RWPE1 (cell line): ENCODE data around the gene TEX14.

ENCODE experiments used
- CTCF ChIA-PET: fragments of 350-600 bp; sonication (Branson Sonifier 250); formaldehyde crosslinking; extraction: SDS; loops from one replicate; lab custom pipeline; 2021; lab: Yijun Ruan, JAX
- POLR2A ChIA-PET: fragments of 400-600 bp; formaldehyde crosslinking; extraction: SDS; loops from one replicate; lab custom pipeline; 2020; ENCODE audit warnings: antibody characterized with exemption; ENCODE audit not compliant: low non-redundant PET; lab: Yijun Ruan, JAX
- DNase-seq: peaks from one replicate; pipeline ENCODE4 v3.0.0; 2012; ENCODE audit warnings: low spot score
- H3K27ac ChIP-seq: fragments of 450-650 bp; 2 replicates; pipeline ENCODE4 v1.5.1; 2017
- TF ChIP-seq, protein P1 (sequence below): fragments of 450-650 bp; conservative IDR thresholded peaks from 2 replicates; pipeline ENCODE4 v1.5.1; 2017; ENCODE audit warnings: low read depth, mild to moderate bottlenecking

TEX14 gene

DNA sequence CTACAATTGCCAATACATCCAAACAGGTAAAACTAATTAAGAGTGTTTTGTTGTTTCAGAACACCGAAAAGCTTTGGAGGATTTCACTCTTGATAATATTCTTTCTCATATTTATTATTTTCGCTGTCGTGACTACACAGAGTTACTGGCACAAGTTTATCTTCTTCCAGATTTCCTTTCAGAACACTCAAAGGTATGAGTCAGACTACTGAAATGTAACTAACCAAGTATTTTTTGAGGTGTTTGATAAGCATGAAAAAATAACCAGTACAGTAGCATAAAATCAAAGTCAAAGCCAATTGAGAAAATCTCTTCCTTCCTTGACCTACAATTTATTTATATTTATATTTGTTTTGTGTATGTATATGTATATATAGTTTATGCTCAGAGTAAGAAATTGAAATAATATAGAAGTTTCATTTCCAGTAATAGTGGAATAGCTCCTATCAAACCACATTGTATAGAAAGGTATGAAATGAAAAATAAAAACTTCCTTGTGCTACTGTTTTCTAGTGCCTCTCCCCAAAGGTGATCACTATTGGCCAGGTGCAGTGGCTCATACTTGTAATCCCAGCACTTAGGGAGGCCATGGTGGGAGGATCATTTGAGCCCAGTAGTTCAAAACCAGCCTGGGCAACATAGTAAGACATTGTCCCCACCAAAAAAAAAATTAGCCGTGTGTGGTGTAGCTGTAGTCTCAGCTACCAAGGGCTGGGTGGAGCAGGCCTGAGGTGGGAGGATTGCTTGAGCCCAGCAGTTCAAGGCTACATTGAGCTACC lies 11.5 kb upstream of the TEX14 start:
- ChIA-PET POLR2A (no interaction called here), CTCF (no interaction called here)
- TF ChIP-seq, protein P1, sequence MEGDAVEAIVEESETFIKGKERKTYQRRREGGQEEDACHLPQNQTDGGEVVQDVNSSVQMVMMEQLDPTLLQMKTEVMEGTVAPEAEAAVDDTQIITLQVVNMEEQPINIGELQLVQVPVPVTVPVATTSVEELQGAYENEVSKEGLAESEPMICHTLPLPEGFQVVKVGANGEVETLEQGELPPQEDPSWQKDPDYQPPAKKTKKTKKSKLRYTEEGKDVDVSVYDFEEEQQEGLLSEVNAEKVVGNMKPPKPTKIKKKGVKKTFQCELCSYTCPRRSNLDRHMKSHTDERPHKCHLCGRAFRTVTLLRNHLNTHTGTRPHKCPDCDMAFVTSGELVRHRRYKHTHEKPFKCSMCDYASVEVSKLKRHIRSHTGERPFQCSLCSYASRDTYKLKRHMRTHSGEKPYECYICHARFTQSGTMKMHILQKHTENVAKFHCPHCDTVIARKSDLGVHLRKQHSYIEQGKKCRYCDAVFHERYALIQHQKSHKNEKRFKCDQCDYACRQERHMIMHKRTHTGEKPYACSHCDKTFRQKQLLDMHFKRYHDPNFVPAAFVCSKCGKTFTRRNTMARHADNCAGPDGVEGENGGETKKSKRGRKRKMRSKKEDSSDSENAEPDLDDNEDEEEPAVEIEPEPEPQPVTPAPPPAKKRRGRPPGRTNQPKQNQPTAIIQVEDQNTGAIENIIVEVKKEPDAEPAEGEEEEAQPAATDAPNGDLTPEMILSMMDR = no peak
- peak; percentile 45 for DNase-seq
- no peak overlapping the region for H3K27ac ChIP-seq

DNA sequence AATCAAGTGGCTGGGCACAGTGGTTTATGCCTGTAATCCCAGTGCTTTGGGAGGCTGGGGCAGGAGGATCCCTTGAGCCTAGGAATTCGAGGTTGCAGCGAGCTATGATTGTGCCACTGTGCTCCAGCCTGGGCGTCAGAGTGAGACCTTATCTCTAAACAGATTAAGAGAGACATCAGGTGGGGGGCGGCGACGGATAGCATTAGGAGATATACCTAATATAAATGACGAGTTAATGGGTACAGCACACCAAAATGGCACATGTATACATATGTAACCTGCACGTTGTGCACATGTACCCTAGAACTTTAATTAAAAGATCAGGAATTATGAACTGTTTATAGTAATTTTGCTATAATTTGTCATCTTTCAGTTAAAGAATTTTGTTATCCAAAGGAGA lies 10.9 kb upstream of the TEX14 start:
- ChIA-PET CTCF (no interaction called here), POLR2A (no interaction called here)
- TF ChIP-seq, protein P1 = no peak
- H3K27ac ChIP-seq = no peak overlapping the region
- no peak for DNase-seq

DNA sequence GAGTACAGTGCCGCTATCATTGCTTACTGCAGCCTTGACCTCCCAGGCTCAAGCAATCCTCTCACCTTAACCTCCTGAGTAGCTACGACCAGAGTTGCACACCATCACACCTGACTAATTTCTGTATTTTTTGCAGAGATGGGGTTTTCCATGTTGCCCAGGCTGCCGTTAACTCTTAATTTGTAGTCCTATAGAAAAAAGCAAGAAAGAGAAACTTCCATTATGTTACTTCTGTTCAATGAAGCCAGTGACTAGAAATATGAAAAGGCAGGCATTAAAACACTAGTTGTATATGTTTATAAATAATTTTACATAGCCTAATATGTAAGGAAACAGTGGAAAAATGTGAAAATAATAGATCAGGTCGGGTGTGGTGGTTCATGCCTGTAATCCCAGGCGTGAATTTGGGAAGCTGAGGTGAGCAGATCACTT lies 10.2 kb upstream of the TEX14 start:
- DNase-seq = no peak
- TF ChIP-seq, protein P1 = no peak
- POLR2A ChIA-PET = no interaction called here
- CTCF ChIA-PET = interaction anchor here (0.7 kb wide), 1 partner anchor 8 kb away, joined by 3 read pairs; no protein-coding TSS in a partner anchor
- H3K27ac ChIP-seq = no peak overlapping the region

DNA sequence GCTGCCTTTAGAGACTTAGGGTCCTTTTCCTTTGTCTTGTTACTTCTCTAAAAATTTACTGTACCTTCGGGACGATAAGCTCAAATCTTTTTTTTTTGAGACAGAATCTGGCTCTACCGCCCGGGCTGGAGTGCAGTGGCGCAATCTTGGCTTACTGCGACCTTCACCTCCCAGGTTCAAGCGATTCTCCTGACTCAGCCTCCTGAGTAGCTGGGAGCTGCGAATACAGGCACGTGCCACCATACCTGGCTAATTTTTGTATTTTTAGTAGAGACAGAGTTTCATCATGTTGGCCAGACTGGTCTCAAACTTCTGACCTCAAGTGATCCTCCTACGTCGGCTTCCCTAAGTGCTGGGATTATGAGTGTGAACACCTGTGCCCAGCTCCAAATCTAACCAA lies 7.9 kb upstream of the TEX14 start:
- H3K27ac ChIP-seq = no peak overlapping the region
- no peak for DNase-seq
- CTCF ChIA-PET = interaction anchor here (0.6 to 0.9 kb wide), 3 partner anchors 21 to 453 kb away, joined by 3 to 5 read pairs (median 3); no protein-coding TSS in a partner anchor
- POLR2A ChIA-PET = interaction anchor here (0.7 kb wide), 1 partner anchor 11 kb away, joined by 3 read pairs; no protein-coding TSS in a partner anchor
- TF ChIP-seq, protein P1 = no peak

DNA sequence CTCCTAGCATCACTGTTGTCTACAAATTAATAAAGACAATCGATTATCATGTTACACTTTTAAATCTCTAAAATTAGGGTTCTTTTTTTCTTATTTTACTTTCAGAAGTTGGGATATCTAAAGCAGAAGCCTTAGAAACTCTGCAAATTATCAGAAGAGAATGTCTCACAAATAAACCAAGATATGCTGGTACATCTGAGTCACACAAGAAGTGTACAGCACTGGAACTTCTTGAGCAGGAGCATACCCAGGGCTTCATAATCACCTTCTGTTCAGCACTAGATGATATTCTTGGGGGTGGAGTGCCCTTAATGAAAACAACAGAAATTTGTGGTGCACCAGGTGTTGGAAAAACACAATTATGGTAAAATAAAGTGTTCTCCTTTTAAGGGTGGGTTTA lies 3.0 kb upstream of the TEX14 start:
- no peak overlapping the region for H3K27ac ChIP-seq
- TF ChIP-seq, protein P1 = no peak
- DNase-seq = no peak
- ChIA-PET CTCF (no interaction called here), POLR2A (no interaction called here)

DNA sequence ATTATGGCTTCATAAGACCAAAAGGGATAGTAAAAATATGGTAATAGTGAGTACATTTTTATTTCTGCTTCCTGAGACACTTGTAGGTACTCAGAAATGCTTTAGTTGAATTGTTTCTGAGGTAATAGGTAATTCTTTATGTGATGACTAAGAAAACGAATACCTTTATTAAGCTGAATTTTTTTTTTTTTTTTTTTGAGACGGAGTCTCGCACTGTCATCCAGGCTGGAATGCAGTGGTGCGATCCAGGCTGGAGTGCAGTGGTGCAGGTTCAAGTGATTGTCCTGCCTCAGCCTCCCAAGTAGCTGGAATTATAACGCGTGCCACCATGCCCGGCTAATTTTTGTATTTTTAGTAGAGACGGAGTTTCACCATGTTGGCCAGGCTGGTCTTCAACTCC lies 2.5 kb upstream of the TEX14 start:
- ChIA-PET POLR2A (no interaction called here), CTCF (interaction anchor here (0.6 kb wide), 1 partner anchor 79 kb away, joined by 3 read pairs; no protein-coding TSS in a partner anchor)
- TF ChIP-seq, protein P1 = no peak
- H3K27ac ChIP-seq = no peak overlapping the region
- DNase-seq = no peak
